ENCODE measurements around the gene PSMD14. TPM values are rescaled to one million over a fixed set of nuclear protein-coding genes. Genes with fewer than 3 reads are reported as not detected.
"Not testable (repeated sequence)": the region's sequence is repeated elsewhere in the genome, so short reads cannot be mapped to it uniquely, and the experiment has no call there.

PSMD14 gene
- total RNA-seq, 1 experiment from 2014 or later: 147 TPM

GRCh38 chr2:161335626-161336025, 27.4 kb downstream of the PSMD14 start:
- DNase-seq (ENCODE audit: low read depth): no peak

DNA sequence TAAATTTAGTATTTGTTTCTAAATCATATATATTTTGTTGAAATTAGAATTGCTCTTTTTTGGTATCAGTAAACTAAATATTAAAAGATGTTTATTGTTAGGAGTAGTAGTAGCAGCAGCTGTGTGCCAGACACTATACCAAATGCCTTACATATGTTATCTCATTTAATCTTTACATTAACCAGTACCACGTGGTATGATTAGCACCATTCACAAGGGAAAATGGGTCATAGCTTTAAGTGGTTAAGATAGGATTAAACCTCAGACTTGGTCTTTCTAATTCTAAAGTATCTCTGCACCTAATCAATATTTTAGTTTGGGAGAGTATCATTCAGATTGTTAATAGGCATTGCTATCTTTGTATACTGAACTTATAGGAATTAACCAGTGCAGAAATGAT, 29.0 kb downstream of the PSMD14 start:
- DNase-seq (ENCODE audit: low read depth): no peak

DNA sequence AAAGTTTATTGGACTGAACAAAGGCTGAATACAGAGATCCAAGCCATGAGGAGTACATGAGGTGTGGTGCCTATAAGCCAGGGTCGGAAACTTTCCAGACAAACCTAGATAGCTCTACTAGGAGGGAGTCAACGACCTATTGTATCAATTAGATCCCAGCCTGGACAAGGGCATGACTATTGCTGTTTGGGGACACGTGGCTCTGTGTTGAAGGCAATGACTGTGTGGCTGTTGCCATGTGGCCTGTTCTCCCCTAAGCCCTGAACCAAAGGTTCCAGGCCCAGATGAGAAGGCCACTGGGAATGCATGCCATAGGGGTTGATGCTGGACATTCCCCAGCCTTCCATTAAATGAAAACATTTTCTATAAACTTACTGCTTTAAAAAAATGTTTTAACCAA, 31.3 kb downstream of the PSMD14 start:
- not testable (repeated sequence) for DNase-seq (ENCODE audit: low read depth)

GRCh38 chr2:161340930-161341413, 32.7 kb downstream of the PSMD14 start:
- DNase-seq (ENCODE audit: low read depth): not testable (repeated sequence)

DNA sequence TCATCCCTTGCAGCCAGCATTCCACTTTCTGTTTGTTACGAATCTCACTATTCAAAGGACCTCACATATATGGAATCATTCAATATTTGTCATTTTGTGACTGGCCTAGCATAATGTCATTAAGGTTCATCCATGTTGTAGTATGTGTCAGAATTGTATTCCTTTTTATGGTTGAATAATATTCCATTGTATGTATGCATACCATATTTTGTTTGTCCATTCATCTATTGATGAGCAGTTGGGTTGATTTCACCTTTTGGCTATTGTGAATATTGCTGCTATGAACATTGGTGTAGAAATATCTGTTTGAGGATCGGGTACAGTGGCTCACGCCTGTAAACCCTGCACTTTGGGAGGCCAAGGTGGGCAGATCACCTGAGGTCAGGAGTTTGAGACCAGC, 35.0 kb downstream of the PSMD14 start:
- no peak for DNase-seq (ENCODE audit: low read depth)

- no peak for DNase-seq (ENCODE audit: low read depth)
Observed at GRCh38 chr2:161344692-161345091, 36.5 kb downstream of the PSMD14 start.

DNA sequence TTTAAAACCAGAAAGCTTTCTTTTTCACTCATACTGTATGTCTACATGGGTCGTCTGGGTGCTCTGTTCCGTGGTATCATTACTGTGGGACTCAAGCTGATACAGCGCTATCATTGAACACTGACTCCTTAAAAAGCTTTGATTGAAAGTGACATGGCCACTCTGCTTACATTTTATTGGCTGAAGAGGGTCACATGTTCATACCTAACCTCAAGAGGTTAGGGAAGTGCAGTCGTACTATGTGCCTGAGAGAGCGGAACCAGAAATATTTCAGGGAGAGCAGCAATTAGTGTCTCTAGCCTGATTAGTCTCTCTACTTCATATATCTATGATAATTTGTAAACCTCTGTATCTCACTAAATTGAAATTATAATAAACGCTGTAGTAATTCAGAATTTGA, 43.5 kb downstream of the PSMD14 start:
- DNase-seq (ENCODE audit: low read depth): no peak

DNA sequence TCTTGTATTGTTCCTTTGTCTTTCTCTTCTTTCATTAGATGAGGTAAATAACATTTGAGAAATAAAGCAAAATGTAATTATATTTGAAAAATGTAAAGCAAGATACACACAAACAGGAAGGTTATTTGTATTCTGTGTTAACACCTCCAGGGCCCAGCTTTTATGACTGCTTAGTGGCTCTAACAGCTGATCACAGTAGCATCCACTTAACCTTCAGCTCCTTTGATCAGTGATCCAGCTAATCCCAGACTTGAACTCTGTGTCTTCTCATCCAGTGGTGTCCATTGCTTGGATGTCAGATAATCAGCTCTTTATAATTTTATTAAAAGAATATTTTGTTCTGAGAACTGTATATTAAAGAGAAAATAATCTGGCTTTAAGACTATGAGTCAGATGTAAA, 44.5 kb downstream of the PSMD14 start:
- DNase-seq (ENCODE audit: low read depth): no peak

DNA sequence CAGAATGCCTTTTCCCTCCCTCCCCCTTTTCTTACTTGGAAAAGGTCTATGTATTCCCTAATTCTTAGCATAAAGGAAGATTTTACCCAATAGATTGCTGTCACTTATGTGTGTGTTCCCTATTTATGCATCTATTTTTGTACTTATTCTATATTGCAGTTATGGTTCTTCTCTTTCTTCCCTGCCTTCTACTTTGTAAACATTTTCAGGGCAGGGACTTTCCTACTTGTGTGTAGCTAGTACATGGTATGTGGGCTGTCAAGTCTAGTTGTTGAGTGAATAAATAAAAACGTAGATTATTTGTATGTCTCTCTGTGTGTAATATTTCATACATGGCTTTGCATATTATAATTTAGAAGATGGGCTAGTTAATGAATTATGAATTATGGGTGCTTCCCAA, 45.3 kb downstream of the PSMD14 start:
- no peak for DNase-seq (ENCODE audit: low read depth)

GRCh38 chr2:161354106-161354505, 45.9 kb downstream of the PSMD14 start:
- DNase-seq (ENCODE audit: low read depth): no peak

DNA sequence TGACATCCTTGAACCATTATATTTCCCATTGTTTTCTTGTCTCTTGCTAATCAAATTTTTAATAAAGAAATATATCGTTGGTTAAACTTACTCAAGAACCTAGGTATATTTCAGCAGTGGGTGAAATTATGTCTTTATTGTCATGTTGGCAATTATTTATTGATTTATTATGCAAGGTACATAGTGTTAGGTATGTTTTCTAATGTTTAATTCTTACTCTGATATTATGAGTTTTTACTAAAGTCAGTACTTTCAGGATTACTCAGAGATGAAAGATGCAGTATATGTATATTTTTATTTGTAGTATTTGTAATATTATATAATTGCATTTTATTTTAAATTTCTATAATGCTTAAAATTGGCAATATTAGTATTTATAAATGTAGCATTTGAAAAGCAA, 46.9 kb downstream of the PSMD14 start:
- no peak for DNase-seq (ENCODE audit: low read depth)

- DNase-seq (ENCODE audit: low read depth): no peak
Observed at GRCh38 chr2:161355983-161356382, 47.8 kb downstream of the PSMD14 start.

DNA sequence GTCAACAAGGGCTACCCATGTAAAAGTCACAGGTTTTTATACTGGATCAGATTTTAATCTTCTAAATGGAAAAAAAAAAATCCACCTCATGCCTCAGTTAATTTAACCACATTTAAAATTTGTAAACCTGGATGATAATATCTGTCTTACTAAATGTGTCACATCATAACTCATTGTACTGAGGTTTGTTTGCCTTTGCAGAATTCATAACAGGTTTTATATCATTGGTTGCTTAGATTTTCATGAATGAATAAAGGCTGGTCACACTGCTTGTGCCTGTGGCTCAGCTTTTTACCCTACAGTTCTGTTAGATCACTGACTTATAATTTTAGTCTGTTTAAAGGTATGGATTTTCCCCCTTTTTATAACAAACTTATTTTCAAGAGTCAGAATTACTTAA, 48.9 kb downstream of the PSMD14 start:
- DNase-seq (ENCODE audit: low read depth): no peak

DNA sequence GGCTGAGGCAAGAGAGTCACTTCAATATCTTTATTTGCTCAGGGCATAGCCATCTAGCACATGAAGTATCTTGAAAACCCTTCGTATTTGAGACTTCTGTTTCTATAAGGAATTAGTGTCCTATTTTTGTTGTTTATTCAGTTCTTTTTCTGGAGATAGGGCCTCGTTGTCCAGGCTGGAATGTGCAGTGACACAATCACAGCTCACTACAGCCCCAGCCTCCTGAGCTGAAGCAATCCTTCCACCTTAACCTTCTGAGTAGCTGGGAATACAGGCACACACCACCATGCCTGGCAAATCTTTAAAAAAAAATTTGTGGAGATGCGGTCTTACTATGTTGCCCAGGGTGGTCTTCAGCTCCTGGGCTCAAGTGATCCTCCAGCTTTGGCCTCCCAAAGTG, 50.6 kb downstream of the PSMD14 start:
- DNase-seq (ENCODE audit: low read depth): no peak

DNA sequence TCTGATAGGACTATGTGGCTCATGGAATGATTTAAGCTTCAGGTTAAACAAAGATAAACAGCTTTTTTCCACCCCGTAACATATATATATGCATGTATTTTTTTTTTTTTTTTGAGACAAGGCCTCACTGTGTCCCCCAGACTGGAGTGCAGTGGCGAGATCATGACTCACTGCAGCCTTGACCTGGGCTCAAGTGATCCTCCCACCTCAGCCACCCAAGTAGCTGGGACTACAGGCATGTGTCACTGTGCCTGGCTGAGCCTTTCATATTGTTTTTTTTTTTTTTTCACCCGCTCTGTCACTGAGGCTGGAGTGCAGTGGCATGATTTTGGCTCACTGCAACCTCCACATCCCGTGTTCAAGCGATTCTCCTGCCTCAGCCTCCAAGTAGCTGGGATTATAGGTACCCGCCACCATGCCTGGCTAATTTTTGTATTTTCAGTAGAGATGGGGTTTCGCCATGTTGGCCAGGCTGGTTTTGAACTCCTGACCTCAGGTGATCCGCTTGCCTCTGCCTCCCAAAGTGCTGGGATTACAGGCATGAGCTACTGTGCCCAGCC, 52.0 kb downstream of the PSMD14 start:
- not testable (repeated sequence) for DNase-seq (ENCODE audit: low read depth)

GRCh38 chr2:161362568-161363166, 54.4 kb downstream of the PSMD14 start:
- DNase-seq (ENCODE audit: low read depth): no peak

DNA sequence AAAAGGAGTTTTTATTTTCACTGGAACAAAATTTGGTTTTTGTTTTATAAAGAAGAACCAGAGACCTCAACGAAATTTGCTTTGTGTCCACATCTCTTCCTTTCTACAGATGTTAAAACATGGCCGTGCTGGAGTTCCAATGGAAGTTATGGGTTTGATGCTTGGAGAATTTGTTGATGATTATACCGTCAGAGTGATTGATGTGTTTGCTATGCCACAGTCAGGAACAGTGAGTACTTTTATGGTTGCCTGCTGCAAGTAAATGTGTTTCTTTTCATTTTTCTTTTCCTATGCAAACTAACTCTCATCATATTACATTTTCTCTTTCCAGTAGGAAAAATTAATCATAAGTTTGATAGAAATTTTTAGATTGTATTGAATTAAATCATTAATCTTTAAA, 59.5 kb downstream of the PSMD14 start:
- no peak for DNase-seq (ENCODE audit: low read depth)

DNA sequence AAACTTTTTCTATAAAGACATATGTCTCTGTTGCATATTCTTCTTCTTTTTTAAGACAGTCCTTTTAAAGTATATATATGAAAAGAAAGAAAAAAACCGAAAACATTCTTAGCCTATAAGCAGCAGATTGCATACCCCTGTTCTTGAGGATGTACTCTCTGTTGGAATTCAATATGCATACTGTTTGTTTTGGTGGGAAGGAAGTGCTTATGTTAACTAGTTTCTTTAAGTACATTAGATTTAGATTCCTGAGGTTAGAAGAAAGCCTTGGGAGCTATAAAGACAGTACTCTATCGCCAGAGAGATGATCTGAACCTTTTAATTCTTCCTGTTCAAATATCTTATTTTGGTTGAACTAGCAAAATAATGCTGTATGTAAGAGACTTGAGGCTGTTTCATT, 61.1 kb downstream of the PSMD14 start:
- DNase-seq (ENCODE audit: low read depth): no peak

DNA sequence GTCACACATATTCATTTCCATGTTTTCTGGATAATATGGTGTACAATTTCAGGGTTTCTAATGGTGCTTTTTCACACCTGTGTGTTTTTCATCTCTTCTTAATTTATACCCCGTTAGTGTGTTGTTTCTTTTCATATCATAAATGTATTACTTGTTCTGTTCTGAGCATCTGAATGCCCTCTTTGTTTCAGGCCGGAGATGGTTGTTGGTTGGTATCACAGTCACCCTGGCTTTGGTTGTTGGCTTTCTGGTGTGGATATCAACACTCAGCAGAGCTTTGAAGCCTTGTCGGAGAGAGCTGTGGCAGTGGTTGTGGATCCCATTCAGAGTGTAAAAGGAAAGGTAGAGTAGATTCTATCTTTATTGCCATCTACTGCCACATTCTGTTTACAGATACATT, 62.8 kb downstream of the PSMD14 start:
- no peak for DNase-seq (ENCODE audit: low read depth)

DNA sequence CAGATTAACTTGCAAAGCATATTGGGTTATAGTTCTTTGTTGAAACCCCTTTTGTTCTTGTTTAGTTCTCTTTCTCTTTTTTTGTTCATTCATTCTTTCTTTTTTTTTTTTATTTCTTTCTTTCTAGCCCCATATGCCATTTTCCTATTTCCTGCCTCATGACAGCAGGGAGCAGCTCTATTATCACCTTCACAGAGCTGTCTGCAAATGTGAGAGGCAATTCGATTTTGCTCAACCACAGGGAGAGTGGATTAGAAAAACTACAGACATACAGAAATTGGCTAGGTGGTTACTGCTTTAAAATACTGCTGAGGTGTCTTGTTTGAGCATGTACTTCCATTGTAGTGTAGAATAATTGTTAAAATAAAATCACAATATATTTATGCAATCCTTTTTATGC, 63.6 kb downstream of the PSMD14 start:
- DNase-seq (ENCODE audit: low read depth): no peak

- peak; percentile 31 for DNase-seq (ENCODE audit: low read depth)
Observed at GRCh38 chr2:161373942-161374341, 65.7 kb downstream of the PSMD14 start.

DNA sequence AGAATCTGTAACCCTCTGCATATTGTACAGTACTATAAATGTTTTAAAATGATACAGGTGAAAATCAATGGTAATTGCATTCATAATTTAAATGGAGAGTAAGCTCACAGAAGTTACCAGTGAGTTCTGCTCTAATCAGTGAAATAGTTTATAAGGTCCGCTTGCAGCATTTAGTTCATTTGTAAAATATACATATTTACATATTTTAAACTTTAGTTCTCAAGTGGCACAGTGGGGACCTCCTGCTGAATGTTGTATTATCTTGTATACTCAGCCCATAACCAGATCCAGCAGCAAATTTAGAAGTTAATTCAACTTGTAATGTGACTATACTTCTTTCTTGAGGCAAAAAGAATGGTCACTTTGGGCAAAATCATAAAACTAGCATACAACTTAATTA, 66.2 kb downstream of the PSMD14 start:
- DNase-seq (ENCODE audit: low read depth): no peak

GRCh38 chr2:161379740-161380139, 71.5 kb downstream of the PSMD14 start:
- no peak for DNase-seq (ENCODE audit: low read depth)

GRCh38 chr2:161381546-161381945, 73.3 kb downstream of the PSMD14 start:
- DNase-seq (ENCODE audit: low read depth): no peak
